OCI-LY3 (cell line): Measurements from ENCODE around the gene CCL25.
"Not testable (repeated sequence)": the region's sequence is repeated elsewhere in the genome, so short reads cannot be mapped to it uniquely, and the experiment has no call there.

Experiments
- H2AFZ ChIP-seq: fragments of 200-600, 300-600 bp; shearing (Covaris generic); 2 replicates; pipeline ENCODE4 v1.6.0; 2014; ENCODE audit warnings: antibody characterized with exemption, low read depth, low read length
- H3K27ac ChIP-seq: fragments of 200-600, 300-600 bp; sonication (generic); 2 replicates; pipeline ENCODE4 v1.5.1; 2014; ENCODE audit warnings: mild to moderate bottlenecking, low read length, moderate library complexity, mixed read lengths
- H3K27me3 ChIP-seq: fragments of 200-600, 300-600 bp; sonication (generic); 2 replicates; pipeline ENCODE4 v1.6.1; 2014; ENCODE audit warnings: low read depth, low read length, mixed read lengths
- H3K36me3 ChIP-seq: fragments of 200-600, 300-600 bp; sonication (generic); replicated peaks from 2 replicates; pipeline ENCODE3; 2014; ENCODE audit warnings: low read depth, low read length, mixed read lengths
- H3K4me1 ChIP-seq: fragments of 300-600, 200-600 bp; sonication (generic); 2 replicates; pipeline ENCODE4 v1.6.1; 2014; ENCODE audit warnings: low read length, mixed read lengths
- H3K4me2 ChIP-seq: fragments of 200-600, 300-600 bp; sonication (generic); 2 replicates; pipeline ENCODE4 v1.6.1; 2014; ENCODE audit warnings: low read length, mixed read lengths
- H3K4me3 ChIP-seq: fragments of 300-600, 200-600 bp; sonication (generic); 2 replicates; pipeline ENCODE4 v1.5.1; 2014; ENCODE audit warnings: antibody characterized with exemption, mild to moderate bottlenecking, low read length, moderate library complexity
- H3K79me2 ChIP-seq: fragments of 300-600, 200-600 bp; shearing (Covaris generic); 2 replicates; pipeline ENCODE4 v1.6.1; 2014; ENCODE audit warnings: mild to moderate bottlenecking, low read length, mixed read lengths
- H3K9ac ChIP-seq: fragments of 300-600, 200-600 bp; shearing (Covaris generic); 2 replicates; pipeline ENCODE4 v1.6.0; 2014; ENCODE audit warnings: mild to moderate bottlenecking, low read length, moderate library complexity
- H3K9me3 ChIP-seq: fragments of 200-600, 300-600 bp; shearing (Covaris generic); 2 replicates; pipeline ENCODE4 v1.6.1; 2014; ENCODE audit warnings: low read length, mixed read lengths; ENCODE audit not compliant: insufficient read depth
- H4K20me1 ChIP-seq: fragments of 200-600, 300-600 bp; sonication (generic); 2 replicates; pipeline ENCODE4 v1.6.1; 2016; ENCODE audit warnings: low read length, mixed read lengths; ENCODE audit not compliant: insufficient read depth
- CTCF ChIP-seq: fragments of 200-600, 300-600 bp; sonication (generic); IDR thresholded peaks from 2 replicates; pipeline ENCODE4 v1.5.1; 2014; ENCODE audit warnings: antibody characterized with exemption, low read length, low read depth
- EZH2phosphoT487 ChIP-seq: fragments of 200-600 bp; shearing (Covaris generic); IDR thresholded peaks from 2 replicates; pipeline ENCODE4 v1.6.1; 2018; ENCODE audit warnings: antibody characterized with exemption, mixed run types, low read depth

CCL25 gene

DNA sequence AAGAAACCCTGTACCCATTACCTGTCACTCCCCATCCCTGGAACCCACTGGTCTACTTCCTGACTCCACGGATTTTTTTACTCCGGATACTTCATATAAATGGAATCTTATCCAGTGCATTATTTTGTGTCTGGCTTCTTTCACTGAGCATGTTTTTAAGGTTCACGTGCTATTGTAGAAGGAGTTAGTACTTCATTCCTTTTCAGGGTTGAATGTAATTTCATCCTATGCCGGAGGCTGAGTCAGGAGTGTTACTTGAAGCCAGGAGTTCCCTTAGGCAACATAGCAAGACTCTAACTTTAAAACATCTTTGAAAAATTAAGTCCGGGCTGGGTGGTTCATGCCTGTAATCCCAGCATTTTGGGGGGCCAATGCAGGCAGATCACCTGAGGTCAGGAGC lies 29.2 kb upstream of the CCL25 start:
- Histone ChIP-seq H3K9me3 (no peaks in the 10 kb centered on the region), H4K20me1 (no peaks in the 10 kb centered on the region; the same call in 1 of the 2 replicates), H3K4me1 (no peaks in the 10 kb centered on the region), H3K27ac (no peak overlapping the region), H3K36me3 (no peaks in the 10 kb centered on the region), H3K4me2 (no peak overlapping the region), H2AFZ (no peak overlapping the region), H3K4me3 (no peak overlapping the region), H3K27me3 (no peaks in the 10 kb centered on the region), H3K9ac (no peak overlapping the region), H3K79me2 (no peaks in the 10 kb centered on the region)
- no peak for TF ChIP-seq CTCF
- TF ChIP-seq EZH2phosphoT487: no peak

DNA sequence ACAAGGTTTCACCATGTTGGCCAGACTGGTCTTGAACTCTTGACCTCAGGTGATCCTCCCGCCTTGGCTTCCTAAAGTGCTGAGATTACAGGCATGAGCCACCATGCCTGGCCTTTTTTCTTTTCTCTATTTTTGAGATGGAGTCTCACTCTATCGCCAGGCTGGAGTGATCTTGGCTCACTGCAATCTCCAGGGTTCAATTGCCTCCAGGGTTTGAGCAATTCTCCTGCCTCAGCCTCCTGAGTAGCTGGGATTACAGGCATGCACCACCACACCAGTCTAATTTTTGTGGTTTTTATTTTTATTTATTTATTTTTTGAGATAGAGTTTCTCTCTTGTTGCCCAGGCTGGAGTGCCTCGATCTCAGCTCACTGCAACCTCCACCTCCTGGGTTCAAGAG lies 28.3 kb upstream of the CCL25 start:
- H3K9ac ChIP-seq, H3K9me3 ChIP-seq, H3K4me2 ChIP-seq, H3K4me3 ChIP-seq, H2AFZ ChIP-seq, H3K27me3 ChIP-seq, H3K79me2 ChIP-seq, H3K4me1 ChIP-seq, H4K20me1 ChIP-seq, H3K36me3 ChIP-seq, H3K27ac ChIP-seq: not testable (repeated sequence)

GRCh38 chr19:8025316-8025715 lies 27.2 kb upstream of the CCL25 start:
- no peaks in the 10 kb centered on the region for H3K36me3 ChIP-seq
- no peaks in the 10 kb centered on the region; the same call in 1 of the 2 replicates for H4K20me1 ChIP-seq
- no peak overlapping the region for H3K27ac ChIP-seq
- no peaks in the 10 kb centered on the region for H3K79me2 ChIP-seq
- H3K27me3 ChIP-seq: no peaks in the 10 kb centered on the region
- H3K4me1 ChIP-seq: no peaks in the 10 kb centered on the region
- no peak overlapping the region for H2AFZ ChIP-seq
- no peak for TF ChIP-seq CTCF
- TF ChIP-seq EZH2phosphoT487: no peak
- H3K4me3 ChIP-seq: no peak overlapping the region
- no peaks in the 10 kb centered on the region for H3K9me3 ChIP-seq
- H3K4me2 ChIP-seq: no peak overlapping the region
- no peak overlapping the region for H3K9ac ChIP-seq

GRCh38 chr19:8028951-8029491 lies 23.5 kb upstream of the CCL25 start:
- 0 out of 2 replicates have a peak, but pooled peaks cover 3% of the 10 kb centered on the region for H3K27me3 ChIP-seq
- no peaks in the 10 kb centered on the region for H3K36me3 ChIP-seq
- H2AFZ ChIP-seq: no peak overlapping the region
- no peaks in the 10 kb centered on the region for H3K4me1 ChIP-seq
- no peak for TF ChIP-seq EZH2phosphoT487
- TF ChIP-seq CTCF: no peak
- H3K4me3 ChIP-seq: no peak overlapping the region
- H3K9me3 ChIP-seq: no peaks in the 10 kb centered on the region
- no peaks in the 10 kb centered on the region for H4K20me1 ChIP-seq
- H3K27ac ChIP-seq: no peak overlapping the region
- H3K9ac ChIP-seq: no peak overlapping the region
- no peak overlapping the region for H3K4me2 ChIP-seq
- H3K79me2 ChIP-seq: no peaks in the 10 kb centered on the region
